Measurements from ENCODE around the gene CACNA2D3.

The CACNA2D3 gene

GRCh38 chr3:54876694-54877093 is 754.3 kb downstream of the CACNA2D3 start:
- DNase-seq (ENCODE audit: low read depth in 2 of 2): no peak

- no peak for DNase-seq (ENCODE audit: low read depth in 2 of 2)
Measured at GRCh38 chr3:54877730-54878129, 755.4 kb downstream of the CACNA2D3 start.

GRCh38 chr3:54878145-54878544 is 755.8 kb downstream of the CACNA2D3 start:
- DNase-seq (ENCODE audit: low read depth in 2 of 2): no peak

GRCh38 chr3:54882129-54882833 is 759.9 kb downstream of the CACNA2D3 start:
- DNase-seq (ENCODE audit: low read depth in 2 of 2): no peak

- DNase-seq (ENCODE audit: low read depth in 2 of 2): no peak
Measured at GRCh38 chr3:54888162-54888561, 765.8 kb downstream of the CACNA2D3 start.

- DNase-seq (ENCODE audit: low read depth in 2 of 2): no peak
Measured at GRCh38 chr3:54888873-54889272, 766.5 kb downstream of the CACNA2D3 start.

GRCh38 chr3:54889731-54890130 is 767.4 kb downstream of the CACNA2D3 start:
- no peak for DNase-seq (ENCODE audit: low read depth in 2 of 2)

GRCh38 chr3:54891540-54891897 is 769.2 kb downstream of the CACNA2D3 start:
- DNase-seq (ENCODE audit: low read depth in 2 of 2): no peak

GRCh38 chr3:54892168-54892567 is 769.8 kb downstream of the CACNA2D3 start:
- no peak for DNase-seq (ENCODE audit: low read depth in 2 of 2)

- DNase-seq (ENCODE audit: low read depth in 2 of 2): no peak
Measured at GRCh38 chr3:54895613-54896012, 773.3 kb downstream of the CACNA2D3 start.

- no peak for DNase-seq (ENCODE audit: low read depth in 2 of 2)
Measured at GRCh38 chr3:54897028-54897711, 774.8 kb downstream of the CACNA2D3 start.

- no peak for DNase-seq (ENCODE audit: low read depth in 2 of 2)
Measured at GRCh38 chr3:54899273-54899672, 776.9 kb downstream of the CACNA2D3 start.

- no peak for DNase-seq (ENCODE audit: low read depth in 2 of 2)
Measured at GRCh38 chr3:54900838-54901591, 778.7 kb downstream of the CACNA2D3 start.

GRCh38 chr3:54901906-54902685 is 779.7 kb downstream of the CACNA2D3 start:
- no peak for DNase-seq (ENCODE audit: low read depth in 2 of 2)

GRCh38 chr3:54905261-54905888 is 783.0 kb downstream of the CACNA2D3 start:
- no peak for DNase-seq (ENCODE audit: low read depth in 2 of 2)

- DNase-seq (ENCODE audit: low read depth in 2 of 2): no peak
Measured at GRCh38 chr3:54905920-54906319, 783.6 kb downstream of the CACNA2D3 start.

- DNase-seq (ENCODE audit: low read depth in 2 of 2): no peak
Measured at GRCh38 chr3:54906763-54907162, 784.4 kb downstream of the CACNA2D3 start.

GRCh38 chr3:54909191-54909590 is 786.8 kb downstream of the CACNA2D3 start:
- no peak for DNase-seq (ENCODE audit: low read depth in 2 of 2)

GRCh38 chr3:54914180-54914579 is 791.8 kb downstream of the CACNA2D3 start:
- DNase-seq (ENCODE audit: low read depth in 2 of 2): no peak

GRCh38 chr3:54915181-54915580 is 792.8 kb downstream of the CACNA2D3 start:
- no peak for DNase-seq (ENCODE audit: low read depth in 2 of 2)

GRCh38 chr3:54915976-54916375 is 793.6 kb downstream of the CACNA2D3 start:
- DNase-seq (ENCODE audit: low read depth in 2 of 2): no peak

GRCh38 chr3:54916732-54917131 is 794.4 kb downstream of the CACNA2D3 start:
- no peak for DNase-seq (ENCODE audit: low read depth in 2 of 2)

Measured in stimulated activated CD8-positive, alpha-beta memory T cell treated with anti-CD3 and anti-CD28 coated beads, Interleukin-7, amount 100 ng/mL, for 4 hours (primary cell).